BLaER1 (cell line): ENCODE results near the gene TSGA10IP.

ENCODE experiments used
- H3K27ac ChIP-seq: shearing (Covaris generic); formaldehyde crosslinking; 2 replicates; pipeline ENCODE4 v1.8.1; 2022
- H3K27me3 ChIP-seq: shearing (Covaris generic); formaldehyde crosslinking; 2 replicates; pipeline ENCODE4 v1.8.1; 2022
- H3K36me3 ChIP-seq: shearing (Covaris generic); formaldehyde crosslinking; 2 replicates; pipeline ENCODE4 v1.8.1; 2022
- H3K4me1 ChIP-seq: shearing (Covaris generic); formaldehyde crosslinking; 2 replicates; pipeline ENCODE4 v1.8.1; 2022
- H3K4me2 ChIP-seq: shearing (Covaris generic); formaldehyde crosslinking; 2 replicates; pipeline ENCODE4 v1.8.1; 2022
- H3K4me3 ChIP-seq: shearing (Covaris generic); formaldehyde crosslinking; 2 replicates; pipeline ENCODE4 v1.8.1; 2022
- H3K9ac ChIP-seq: shearing (Covaris generic); formaldehyde crosslinking; 2 replicates; pipeline ENCODE4 v1.8.1; 2022
- H3K9me3 ChIP-seq: shearing (Covaris generic); formaldehyde crosslinking; 2 replicates; pipeline ENCODE4 v1.8.1; 2022
- H4K20me1 ChIP-seq: shearing (Covaris generic); formaldehyde crosslinking; 2 replicates; pipeline ENCODE4 v1.8.1; 2022
- Cebpa-rat ChIP-seq: shearing (Covaris generic); IDR thresholded peaks from 2 replicates; pipeline ENCODE4 v1.8.1; 2022

The TSGA10IP gene

GRCh38 chr11:65945430-65945911 lies at the start of gene TSGA10IP:
TSS of gene TSGA10IP (plus strand) at chr11:65945480. CDS start at chr11:65945676, 196 bp downstream.
- no peaks in the 10 kb centered on the region for H3K9me3 ChIP-seq
- no peaks in the 10 kb centered on the region for H4K20me1 ChIP-seq
- no peak within 1 kb of the TSS for H3K4me3 ChIP-seq
- H3K36me3 ChIP-seq, result no peaks in the 10 kb centered on the region
- no peak within 1 kb of the TSS for H3K4me2 ChIP-seq
- H3K27me3 ChIP-seq, result no peaks in the 10 kb centered on the region
- no peaks in the 10 kb centered on the region for H3K4me1 ChIP-seq
- no peak for TF ChIP-seq Cebpa-rat
- H3K27ac ChIP-seq, result no peak within 1 kb of the TSS
- no peak within 1 kb of the TSS for H3K9ac ChIP-seq

DNA sequence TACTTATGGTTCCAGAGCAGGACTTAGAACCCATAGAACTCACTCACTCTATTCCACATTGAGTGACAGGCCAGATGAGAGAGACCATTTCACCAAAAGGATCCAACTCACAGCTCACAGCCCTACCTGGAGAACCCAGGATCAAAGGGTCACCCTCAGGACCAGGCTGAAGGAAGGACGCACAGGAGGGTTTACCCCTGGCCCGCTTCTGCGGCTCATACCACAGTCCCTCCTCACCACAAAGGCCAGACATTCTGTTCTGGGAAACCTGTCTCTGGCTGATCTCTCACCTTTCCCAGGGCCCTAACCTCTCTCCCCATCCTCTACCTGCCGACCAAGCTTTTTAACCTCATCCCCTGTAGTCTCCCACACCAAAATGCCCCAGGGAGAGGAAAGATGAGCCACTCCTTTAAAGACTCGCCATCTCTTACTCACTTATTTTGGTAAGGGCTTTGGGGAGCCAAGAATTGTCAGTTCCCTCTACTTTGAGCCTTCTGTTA lies 49.7 kb upstream of the TSGA10IP start:
- peaks cover 58% of the 10 kb centered on the region for H3K4me1 ChIP-seq
- H3K27ac ChIP-seq, result no peak overlapping the region
- H3K4me3 ChIP-seq, result no peak overlapping the region
- no peaks in the 10 kb centered on the region for H3K9me3 ChIP-seq
- H3K27me3 ChIP-seq, result peaks cover 43% of the 10 kb centered on the region
- no peak overlapping the region for H3K4me2 ChIP-seq
- no peaks in the 10 kb centered on the region for H3K36me3 ChIP-seq
- TF ChIP-seq Cebpa-rat, result no peak
- H3K9ac ChIP-seq, result no peak overlapping the region
- peaks cover 26% of the 10 kb centered on the region for H4K20me1 ChIP-seq

DNA sequence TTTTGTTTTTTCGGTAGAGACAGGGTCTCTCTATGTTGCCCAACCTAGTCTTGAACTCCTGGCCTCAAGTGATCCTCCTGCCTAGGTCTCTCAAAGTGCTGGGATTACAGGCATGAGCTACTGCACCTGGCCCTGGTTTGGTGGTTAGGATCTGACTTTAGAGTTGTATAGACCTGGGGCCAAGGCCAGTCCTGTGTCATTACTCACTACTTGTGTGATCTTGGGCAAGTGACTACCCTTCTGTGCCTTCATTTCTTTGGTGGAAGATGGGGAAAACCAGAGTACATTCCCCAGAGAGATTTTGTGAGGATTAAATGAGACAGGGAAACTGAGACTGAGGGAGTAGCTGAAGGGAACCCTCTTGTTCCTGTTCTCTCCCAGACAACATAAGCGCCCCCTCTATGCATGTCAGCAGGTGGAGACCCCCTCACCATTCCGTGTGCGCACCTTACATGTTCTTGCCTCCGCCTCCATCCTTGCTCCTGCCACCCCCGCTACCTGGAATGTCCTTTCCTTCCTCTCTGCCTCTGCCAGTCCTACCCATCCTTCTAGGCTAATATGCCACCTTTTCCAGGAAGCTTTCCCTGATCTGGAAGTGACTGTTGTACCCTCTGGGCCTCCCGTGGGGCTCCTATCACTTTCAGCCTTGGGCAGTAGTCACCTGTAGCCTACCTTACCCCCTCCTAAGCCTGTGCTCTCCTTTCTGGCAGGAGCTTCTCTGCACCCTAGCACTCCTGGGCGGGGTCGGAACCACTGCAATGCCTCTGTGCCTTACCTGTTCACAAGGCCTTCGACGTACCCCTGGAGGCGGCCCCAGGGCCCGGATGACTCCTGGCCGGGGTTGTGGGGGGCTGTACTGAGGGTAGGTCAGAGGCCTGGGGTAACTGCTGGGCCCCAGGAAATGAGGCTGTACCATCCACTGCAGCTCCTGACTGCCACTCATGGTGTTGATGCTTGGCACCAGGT lies 49.0 kb upstream of the TSGA10IP start:
- no peaks in the 10 kb centered on the region for H3K9me3 ChIP-seq
- no peak for TF ChIP-seq Cebpa-rat
- H3K27me3 ChIP-seq, result peaks cover 51% of the 10 kb centered on the region
- H3K4me1 ChIP-seq, result peaks cover 62% of the 10 kb centered on the region
- H3K27ac ChIP-seq, result no peak overlapping the region
- H3K9ac ChIP-seq, result no peak overlapping the region
- no peak overlapping the region for H3K4me2 ChIP-seq
- peaks cover 18% of the 10 kb centered on the region for H4K20me1 ChIP-seq
- H3K36me3 ChIP-seq, result no peaks in the 10 kb centered on the region
- no peak overlapping the region for H3K4me3 ChIP-seq

GRCh38 chr11:65897020-65897471 lies 48.2 kb upstream of the TSGA10IP start:
- Histone ChIP-seq H3K4me2 (no peak overlapping the region), H4K20me1 (peaks cover 11% of the 10 kb centered on the region), H3K27me3 (peaks cover 58% of the 10 kb centered on the region), H3K4me1 (peaks cover 59% of the 10 kb centered on the region), H3K27ac (no peak overlapping the region), H3K4me3 (no peak overlapping the region), H3K9me3 (no peaks in the 10 kb centered on the region), H3K36me3 (no peaks in the 10 kb centered on the region), H3K9ac (no peak overlapping the region)
- no peak for TF ChIP-seq Cebpa-rat

DNA sequence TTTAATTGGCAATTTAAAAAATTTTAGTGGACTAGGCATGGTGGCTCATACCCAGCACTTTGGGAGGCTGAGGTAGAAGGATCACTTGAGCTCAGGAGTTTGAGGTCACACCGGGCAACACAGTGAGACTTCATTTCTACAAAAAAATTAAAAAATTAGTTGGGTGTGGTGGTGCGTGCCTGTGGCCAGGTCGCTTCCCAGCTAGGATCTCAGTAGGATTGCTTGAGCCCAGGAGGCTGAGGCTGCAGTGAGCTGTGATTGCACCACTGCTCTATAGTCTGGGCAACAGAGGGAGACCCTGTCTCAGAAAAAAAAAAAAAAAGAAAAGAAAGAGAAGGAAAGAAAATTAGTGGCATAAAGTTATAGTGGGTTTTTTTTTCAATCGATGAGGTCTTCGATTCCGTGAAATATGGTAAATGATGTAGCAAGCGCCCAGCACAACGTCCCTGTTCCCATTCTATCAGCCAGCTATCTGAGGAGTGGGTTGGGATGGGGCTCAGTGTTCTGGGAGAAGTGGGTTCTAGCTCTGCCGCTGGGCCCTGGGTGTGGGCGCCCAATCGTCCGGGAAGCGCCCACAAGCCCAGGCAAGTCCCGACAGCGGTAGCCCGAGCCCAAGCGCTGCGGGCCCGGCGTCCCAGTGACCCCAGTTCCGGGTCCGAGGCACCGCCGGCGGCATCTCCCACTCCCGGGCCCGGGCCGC lies 46.5 kb upstream of the TSGA10IP start:
- peaks cover 61% of the 10 kb centered on the region for H3K27me3 ChIP-seq
- peaks cover 55% of the 10 kb centered on the region for H3K4me1 ChIP-seq
- no peak for TF ChIP-seq Cebpa-rat
- H3K9ac ChIP-seq, result peak overlapping the region; percentile 78
- H3K27ac ChIP-seq, result peak overlapping the region; percentile 63
- no peaks in the 10 kb centered on the region for H4K20me1 ChIP-seq
- no peaks in the 10 kb centered on the region for H3K36me3 ChIP-seq
- H3K4me2 ChIP-seq, result peak overlapping the region; percentile 95
- H3K4me3 ChIP-seq, result peak overlapping the region; percentile 73
- no peaks in the 10 kb centered on the region for H3K9me3 ChIP-seq

DNA sequence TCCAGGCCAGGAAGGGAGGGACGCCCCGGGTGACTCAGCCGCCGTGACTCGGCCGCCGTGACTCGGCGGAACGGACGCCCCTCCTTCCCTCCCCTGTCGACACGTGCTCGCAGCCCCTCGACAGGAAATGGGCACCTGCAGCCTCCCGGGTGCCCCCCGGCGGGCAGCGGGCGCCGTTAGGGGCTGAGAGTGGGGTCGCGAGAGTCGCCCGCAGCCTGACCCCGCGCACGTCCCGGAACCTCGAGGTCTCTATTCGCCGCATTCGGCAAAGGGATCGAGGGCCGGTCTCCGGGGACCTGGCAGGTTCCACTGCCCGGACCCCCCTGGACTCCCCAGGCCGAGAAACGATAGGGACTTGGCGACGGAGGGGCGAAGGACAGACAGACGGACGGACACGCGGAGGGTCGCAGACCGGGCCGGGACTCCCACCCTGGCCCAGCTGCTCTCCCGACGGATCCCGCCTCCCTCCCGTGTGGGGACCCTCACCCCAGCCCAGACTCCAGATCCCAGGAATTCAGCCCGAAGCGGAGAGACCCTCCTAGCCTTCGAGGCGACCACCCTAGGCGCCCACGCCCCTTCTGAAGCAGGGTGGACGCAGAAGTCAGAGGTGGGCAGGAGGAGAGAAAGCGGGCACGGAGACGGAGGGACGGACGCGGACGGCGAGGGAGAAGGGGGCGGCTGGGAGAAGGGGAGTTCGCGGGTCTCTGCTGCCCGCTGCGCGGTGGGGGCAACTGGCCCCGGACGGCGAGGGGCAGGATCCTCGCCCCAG lies 45.7 kb upstream of the TSGA10IP start:
- peaks cover 48% of the 10 kb centered on the region for H3K4me1 ChIP-seq
- H4K20me1 ChIP-seq, result no peaks in the 10 kb centered on the region
- H3K36me3 ChIP-seq, result no peaks in the 10 kb centered on the region
- peak overlapping the region; percentile 95 for H3K4me2 ChIP-seq
- H3K9me3 ChIP-seq, result no peaks in the 10 kb centered on the region
- H3K27ac ChIP-seq, result peak overlapping the region; percentile 63
- peak overlapping the region; percentile 73 for H3K4me3 ChIP-seq
- peaks cover 61% of the 10 kb centered on the region for H3K27me3 ChIP-seq
- H3K9ac ChIP-seq, result peak overlapping the region; percentile 78
- TF ChIP-seq Cebpa-rat, result no peak

- no peak for TF ChIP-seq Cebpa-rat
- Histone ChIP-seq H3K9ac (peak within 1 kb of the TSS; percentile 78), H3K4me3 (peak within 1 kb of the TSS; percentile 73), H3K4me2 (peak within 1 kb of the TSS; percentile 95), H3K9me3 (no peaks in the 10 kb centered on the region), H3K36me3 (no peaks in the 10 kb centered on the region), H3K27ac (peak within 1 kb of the TSS; percentile 63), H3K27me3 (peaks cover 61% of the 10 kb centered on the region), H4K20me1 (no peaks in the 10 kb centered on the region), H3K4me1 (peaks cover 42% of the 10 kb centered on the region)
Measured at GRCh38 chr11:65900125-65900898, 45.0 kb upstream of the TSGA10IP start, which contains the start of gene FOSL1. TSS of gene FOSL1 (minus strand) at chr11:65900388. CDS start at chr11:65900339, 49 bp downstream.

GRCh38 chr11:65900899-65901180 lies 44.4 kb upstream of the TSGA10IP start:
- no peaks in the 10 kb centered on the region for H4K20me1 ChIP-seq
- peaks cover 61% of the 10 kb centered on the region for H3K27me3 ChIP-seq
- H3K9ac ChIP-seq, result no peak overlapping the region
- H3K4me3 ChIP-seq, result peak overlapping the region; percentile 73; the same call in 1 of the 2 replicates
- no peaks in the 10 kb centered on the region for H3K36me3 ChIP-seq
- no peak for TF ChIP-seq Cebpa-rat
- H3K4me1 ChIP-seq, result peaks cover 42% of the 10 kb centered on the region
- H3K9me3 ChIP-seq, result no peaks in the 10 kb centered on the region
- H3K27ac ChIP-seq, result no peak overlapping the region
- H3K4me2 ChIP-seq, result peak overlapping the region; percentile 95
